MCF 10A (cell line): ENCODE measurements around the gene CTBP2. TPM values are rescaled to one million over a fixed set of nuclear protein-coding genes. Genes with fewer than 3 reads are reported as not detected.
"Not testable (repeated sequence)": the region's sequence is repeated elsewhere in the genome, so short reads cannot be mapped to it uniquely, and the experiment has no call there.

Experiments used
- BruUV-seq: library from RNA; stranded (reverse); fragments of 400-500 nt; replicated peaks from 2 replicates; lab custom pipeline; 2021; lab: Mats Ljungman, UMichigan
- CTCF ChIA-PET: fragments of 300-600 bp; sonication (Branson Sonifier 250); formaldehyde crosslinking; extraction: SDS; loops from one replicate; lab custom pipeline; 2021; ENCODE audit warnings: antibody characterized with exemption, inconsistent platforms; lab: Yijun Ruan, JAX
- POLR2A ChIA-PET: fragments of 300-600, 350-650 bp; sonication (Branson Sonifier 250); formaldehyde crosslinking; extraction: SDS; loops from one replicate; lab custom pipeline; 2020; ENCODE audit warnings: antibody characterized with exemption, inconsistent platforms; lab: Yijun Ruan, JAX
- DNase-seq: peaks from one replicate; pipeline ENCODE4 v3.0.0-alpha.2; 2018; ENCODE audit not compliant: unreplicated experiment
- H3K27ac Mint-ChIP-seq: one replicate; pipeline ENCODE4 v1.8.0; 2022; ENCODE audit warnings: mild to moderate bottlenecking, low read depth, mixed read lengths; ENCODE audit not compliant: unreplicated experiment
- H3K27me3 Mint-ChIP-seq: one replicate; pipeline ENCODE4 v1.8.0; 2022; ENCODE audit warnings: mixed read lengths; ENCODE audit not compliant: insufficient read depth, unreplicated experiment
- H3K36me3 Mint-ChIP-seq: one replicate; pipeline ENCODE4 v1.8.0; 2022; ENCODE audit warnings: mild to moderate bottlenecking, moderate library complexity, mixed read lengths; ENCODE audit not compliant: insufficient read depth, unreplicated experiment
- H3K4me1 Mint-ChIP-seq: one replicate; pipeline ENCODE4 v1.8.0; 2022; ENCODE audit warnings: mixed read lengths; ENCODE audit not compliant: insufficient read depth, unreplicated experiment
- H3K4me3 Mint-ChIP-seq: one replicate; pipeline ENCODE4 v1.8.0; 2022; ENCODE audit warnings: mild to moderate bottlenecking, moderate library complexity, mixed read lengths; ENCODE audit not compliant: unreplicated experiment
- H3K9me3 Mint-ChIP-seq: one replicate; pipeline ENCODE4 v1.8.0; 2022; ENCODE audit warnings: mixed read lengths; ENCODE audit not compliant: unreplicated experiment
- CTCF ChIP-seq: fragments of 200-600 bp; IDR thresholded peaks from one replicate; pipeline ENCODE4 v1.8.0; 2022; ENCODE audit warnings: antibody characterized with exemption, mild to moderate bottlenecking; ENCODE audit not compliant: unreplicated experiment
- intact Hi-C: fragments of 100-400 bp; cut with micrococcal nuclease; formaldehyde crosslinking; loops from 2 replicates; pipeline ENCODE4 v1.14.1; 2022
- total RNA-seq: library from RNA; stranded (reverse); gene quantifications from 2 replicates; pipeline ENCODE4 v1.2.3, GENCODE V29; 2022

CTBP2 gene
- total RNA-seq, 1 experiment from 2014 or later = 152 TPM

GRCh38 chr10:124989526-124989925, 170.8 kb downstream of the CTBP2 start:
- intact Hi-C loops = loop anchor here (5.0 kb wide), 1 partner anchor 72 kb away; no protein-coding TSS in a partner anchor
- Mint-ChIP-seq H3K9me3 (no peaks in the 10 kb centered on the region), H3K4me3 (no peak overlapping the region), H3K27ac (peak overlapping the region; percentile 47), H3K27me3 (no peaks in the 10 kb centered on the region), H3K4me1 (no peaks in the 10 kb centered on the region), H3K36me3 (peaks cover 100% of the 10 kb centered on the region)
- DNase-seq = peak; percentile 51
- TF ChIP-seq CTCF = no peak
- ChIA-PET POLR2A (interaction anchor here (0.6 to 1.3 kb wide), 4 partner anchors 11 to 730 kb away, joined by 3 to 4 read pairs (median 4); partner anchors contain the start of gene EDRF1), CTCF (interaction anchor here (0.6 to 1.2 kb wide), 3 partner anchors 59 to 449 kb away, joined by 3 to 5 read pairs (median 4); no protein-coding TSS in a partner anchor)
- BruUV-seq = no TSS peak

GRCh38 chr10:124988753-124989152, 171.6 kb downstream of the CTBP2 start:
- BruUV-seq, H3K27me3 Mint-ChIP-seq, H3K9me3 Mint-ChIP-seq, H3K4me3 Mint-ChIP-seq, DNase-seq, H3K4me1 Mint-ChIP-seq: not testable (repeated sequence)
- peaks cover 100% of the 10 kb centered on the region for H3K36me3 Mint-ChIP-seq
- ChIA-PET CTCF (interaction anchor here (0.6 kb wide), 1 partner anchor 96 kb away, joined by 3 read pairs; no protein-coding TSS in a partner anchor), POLR2A (interaction anchor here (0.6 kb wide), 2 partner anchors 31 to 70 kb away, joined by 4 to 6 read pairs; no protein-coding TSS in a partner anchor)
- intact Hi-C loops = loop anchor here (5.0 kb wide), 1 partner anchor 71 kb away; no protein-coding TSS in a partner anchor
- peak overlapping the region; percentile 47 for H3K27ac Mint-ChIP-seq

GRCh38 chr10:124987788-124988187, 172.6 kb downstream of the CTBP2 start:
- CTCF ChIA-PET = interaction anchor here (0.7 kb wide), 1 partner anchor 111 kb away, joined by 3 read pairs; no protein-coding TSS in a partner anchor
- no peak for DNase-seq
- Mint-ChIP-seq H3K27ac (no peak overlapping the region), H3K27me3 (no peaks in the 10 kb centered on the region), H3K9me3 (no peaks in the 10 kb centered on the region), H3K36me3 (peaks cover 100% of the 10 kb centered on the region), H3K4me3 (no peak overlapping the region), H3K4me1 (no peaks in the 10 kb centered on the region)
- POLR2A ChIA-PET = interaction anchor here (0.9 to 1.1 kb wide), 3 partner anchors 12 to 22 kb away, joined by 3 read pairs; no protein-coding TSS in a partner anchor
- intact Hi-C loops = loop anchor here (5.0 kb wide), 1 partner anchor 70 kb away; no protein-coding TSS in a partner anchor
- no TSS peak for BruUV-seq
- TF ChIP-seq CTCF = no peak

GRCh38 chr10:124985162-124985561, 175.2 kb downstream of the CTBP2 start:
- ChIA-PET POLR2A (interaction anchor here (0.6 to 0.7 kb wide), 2 partner anchors 69 to 685 kb away, joined by 3 read pairs; no protein-coding TSS in a partner anchor), CTCF (no interaction called here)
- intact Hi-C loops = loop anchor here (5.0 kb wide), 1 partner anchor 68 kb away; no protein-coding TSS in a partner anchor
- Mint-ChIP-seq H3K4me3 (no peak overlapping the region), H3K27me3 (no peaks in the 10 kb centered on the region), H3K27ac (no peak overlapping the region), H3K9me3 (no peaks in the 10 kb centered on the region), H3K36me3 (peaks cover 88% of the 10 kb centered on the region), H3K4me1 (no peaks in the 10 kb centered on the region)
- DNase-seq = no peak
- TSS peak; percentile 28 for BruUV-seq
- TF ChIP-seq CTCF = no peak
